ENCODE data around the gene TTC7B. TPM values are rescaled to one million over a fixed set of nuclear protein-coding genes. Genes with fewer than 3 reads are reported as not detected.
"Not testable (repeated sequence)": the region's sequence is repeated elsewhere in the genome, so short reads cannot be mapped to it uniquely, and the experiment has no call there.

Gene TTC7B
- total RNA-seq, 1 experiment from 2014 or later, result under 0.01 TPM

DNA sequence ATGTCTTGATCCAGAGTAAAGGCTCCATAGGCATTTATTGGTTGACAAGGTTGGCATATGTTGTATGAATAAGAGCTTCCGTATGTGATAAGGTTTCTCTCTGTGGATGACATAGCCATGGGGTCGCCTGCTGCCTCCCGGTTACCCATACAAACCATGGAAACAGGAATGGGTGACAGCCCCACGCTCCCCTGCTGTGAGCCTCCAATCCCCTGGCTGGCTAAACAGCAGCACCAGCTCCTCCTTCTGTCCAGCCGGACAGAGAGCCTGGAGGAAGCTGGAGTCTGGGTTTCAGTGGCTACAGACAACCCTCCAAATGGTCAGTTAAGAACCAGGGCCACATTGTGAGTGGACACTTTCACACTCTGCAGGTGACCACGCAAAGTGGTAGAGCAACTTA, 288.3 kb downstream of the TTC7B start:
- Histone ChIP-seq H3K79me2 (ENCODE audit: low read length) (no peaks in the 10 kb centered on the region), H2AFZ (ENCODE audit: low read length) (no peak overlapping the region), H3K27ac (ENCODE audit: low read length) (no peak overlapping the region), H3K9me2 (replicated peaks; ENCODE audit: insufficient read depth, low read length) (no peaks in the 10 kb centered on the region), H3K4me3 (ENCODE audit: low read length) (no peak overlapping the region), H3K9ac (ENCODE audit: low read length) (no peak overlapping the region), H3K4me2 (ENCODE audit: low read depth, low read length, poor library complexity, severe bottlenecking) (no peak overlapping the region), H4K20me1 (ENCODE audit: insufficient read depth, low read depth, low read length) (no peaks in the 10 kb centered on the region), H3K27me3 (ENCODE audit: low read length) (no peaks in the 10 kb centered on the region; the same call in 1 of the 2 replicates), H3K36me3 (ENCODE audit: insufficient read depth, low read length) (no peaks in the 10 kb centered on the region), H3K4me1 (ENCODE audit: low read length) (no peaks in the 10 kb centered on the region), H3K9me3 (ENCODE audit: low read length) (peaks cover 5% of the 10 kb centered on the region)
- no peak for DNase-seq

DNA sequence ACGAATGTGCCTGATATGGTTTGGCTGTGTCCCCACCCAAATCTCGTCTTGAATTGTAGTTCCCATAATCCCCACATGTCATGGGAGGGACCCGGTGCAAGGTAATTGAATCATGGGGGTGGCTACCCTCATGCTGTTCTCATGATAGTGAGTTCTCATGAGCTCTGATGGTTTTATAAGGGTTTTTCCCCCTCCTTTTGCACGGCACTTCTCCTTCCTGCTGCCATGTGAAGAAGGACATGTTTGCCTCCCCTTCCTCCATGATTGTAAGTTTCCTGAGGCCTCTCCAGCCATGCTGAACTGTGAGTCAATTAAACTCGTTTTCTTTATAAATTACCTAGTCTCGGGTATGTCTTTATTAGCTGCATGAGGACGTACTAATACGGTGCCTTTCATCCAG, 289.7 kb downstream of the TTC7B start:
- H3K79me2 ChIP-seq (ENCODE audit: low read length); H3K27me3 ChIP-seq (ENCODE audit: low read length); H3K4me3 ChIP-seq (ENCODE audit: low read length); H3K9me3 ChIP-seq (ENCODE audit: low read length); H3K9ac ChIP-seq (ENCODE audit: low read length); DNase-seq; H3K9me2 ChIP-seq (replicated peaks; ENCODE audit: insufficient read depth, low read length); H3K36me3 ChIP-seq (ENCODE audit: insufficient read depth, low read length); H2AFZ ChIP-seq (ENCODE audit: low read length); H3K4me1 ChIP-seq (ENCODE audit: low read length); H4K20me1 ChIP-seq (ENCODE audit: insufficient read depth, low read depth, low read length); H3K27ac ChIP-seq (ENCODE audit: low read length); H3K4me2 ChIP-seq (ENCODE audit: low read depth, low read length, poor library complexity, severe bottlenecking): not testable (repeated sequence)

DNA sequence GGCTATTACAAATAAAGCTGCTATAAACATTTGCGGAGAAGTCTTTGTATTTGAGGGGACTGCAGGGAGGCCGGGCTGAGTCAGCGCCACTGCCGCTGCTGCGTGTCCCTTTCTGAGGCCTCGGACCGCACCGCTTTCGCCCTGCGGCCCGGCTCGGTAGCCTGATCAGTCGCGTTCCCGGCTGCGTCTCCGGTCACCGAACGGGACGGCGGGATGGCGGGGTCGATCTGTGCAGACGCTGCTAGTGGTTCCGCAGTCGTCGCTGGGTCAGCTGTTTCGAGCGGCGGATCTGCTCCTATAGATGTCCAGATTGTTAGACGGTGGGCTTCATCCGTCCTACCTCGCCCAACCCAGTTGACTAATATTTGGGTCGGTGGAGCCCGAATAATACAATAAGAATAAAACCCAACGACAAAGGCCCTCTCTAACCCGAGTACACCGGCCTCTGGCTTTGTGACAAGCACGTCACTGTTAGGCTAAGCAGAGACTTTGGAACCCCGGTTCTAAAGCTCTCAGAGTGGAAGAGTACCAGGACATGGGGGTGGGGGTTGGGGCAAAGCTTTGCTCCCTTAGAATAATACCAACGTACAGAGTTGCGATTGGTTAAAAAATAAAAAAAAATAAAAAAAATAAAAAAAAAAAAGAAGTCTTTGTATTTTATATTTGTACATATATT, 290.7 kb downstream of the TTC7B start:
- H3K4me3 ChIP-seq (ENCODE audit: low read length); H3K79me2 ChIP-seq (ENCODE audit: low read length); H3K27ac ChIP-seq (ENCODE audit: low read length); H3K9me3 ChIP-seq (ENCODE audit: low read length); DNase-seq; H3K36me3 ChIP-seq (ENCODE audit: insufficient read depth, low read length); H3K9ac ChIP-seq (ENCODE audit: low read length); H3K9me2 ChIP-seq (replicated peaks; ENCODE audit: insufficient read depth, low read length); H3K4me1 ChIP-seq (ENCODE audit: low read length); H2AFZ ChIP-seq (ENCODE audit: low read length); H4K20me1 ChIP-seq (ENCODE audit: insufficient read depth, low read depth, low read length); H3K4me2 ChIP-seq (ENCODE audit: low read depth, low read length, poor library complexity, severe bottlenecking); H3K27me3 ChIP-seq (ENCODE audit: low read length): not testable (repeated sequence)

DNA sequence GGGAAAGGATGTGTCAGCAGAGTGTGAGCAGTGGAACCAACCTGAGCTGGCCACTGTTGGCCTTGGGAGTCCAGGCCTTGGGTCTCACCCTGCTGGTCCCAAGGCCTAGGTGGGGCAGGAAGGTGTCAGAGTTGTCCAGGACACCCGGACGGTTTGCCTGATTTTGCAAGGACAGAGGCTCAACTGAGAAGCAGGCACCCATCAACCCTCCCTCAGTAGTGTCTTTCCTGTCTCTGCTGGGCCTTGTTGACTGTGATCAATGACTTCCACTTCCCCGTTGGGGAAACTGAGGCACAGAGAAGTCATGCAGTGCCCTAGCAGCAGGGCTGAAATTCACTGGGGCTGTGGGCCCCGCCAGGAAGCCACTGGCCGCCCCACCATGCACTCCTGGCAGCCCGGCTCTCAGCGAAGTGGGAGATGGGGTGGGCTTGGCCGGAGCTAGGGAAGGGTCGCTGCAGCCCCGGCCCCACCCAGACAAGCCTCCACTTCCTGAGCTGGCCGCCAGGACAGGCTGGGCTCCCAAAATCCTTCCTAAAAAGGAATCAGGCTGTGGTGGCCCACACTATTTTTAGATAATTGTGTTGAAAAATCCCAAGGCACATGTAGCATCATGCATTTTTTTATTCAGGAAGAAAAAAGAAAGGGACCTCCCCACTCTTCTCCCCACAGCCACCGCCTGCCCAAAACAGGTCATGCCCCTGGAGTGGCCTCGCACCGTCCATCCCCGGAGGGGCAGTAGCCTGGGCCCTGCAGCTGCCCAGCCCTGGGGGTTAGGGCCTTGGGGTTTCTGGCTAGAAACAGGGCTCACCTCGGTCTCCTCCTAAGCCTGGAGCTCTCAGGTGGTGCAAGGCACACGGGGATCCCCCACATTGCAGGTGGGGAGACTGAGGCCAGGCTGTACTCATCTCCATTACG, 292.0 kb downstream of the TTC7B start:
- no peak overlapping the region for H3K4me3 ChIP-seq (ENCODE audit: low read length)
- no peaks in the 10 kb centered on the region for H3K79me2 ChIP-seq (ENCODE audit: low read length)
- H2AFZ ChIP-seq (ENCODE audit: low read length), result no peak overlapping the region
- no peaks in the 10 kb centered on the region; the same call in 1 of the 2 replicates for H3K27me3 ChIP-seq (ENCODE audit: low read length)
- H3K4me1 ChIP-seq (ENCODE audit: low read length), result no peaks in the 10 kb centered on the region
- no peak for DNase-seq
- H3K9me3 ChIP-seq (ENCODE audit: low read length), result peaks cover 5% of the 10 kb centered on the region
- no peaks in the 10 kb centered on the region for H3K9me2 ChIP-seq (replicated peaks; ENCODE audit: insufficient read depth, low read length)
- no peak overlapping the region for H3K9ac ChIP-seq (ENCODE audit: low read length)
- no peak overlapping the region for H3K4me2 ChIP-seq (ENCODE audit: low read depth, low read length, poor library complexity, severe bottlenecking)
- H3K27ac ChIP-seq (ENCODE audit: low read length), result no peak overlapping the region
- H4K20me1 ChIP-seq (ENCODE audit: insufficient read depth, low read depth, low read length), result no peaks in the 10 kb centered on the region
- H3K36me3 ChIP-seq (ENCODE audit: insufficient read depth, low read length), result no peaks in the 10 kb centered on the region

DNA sequence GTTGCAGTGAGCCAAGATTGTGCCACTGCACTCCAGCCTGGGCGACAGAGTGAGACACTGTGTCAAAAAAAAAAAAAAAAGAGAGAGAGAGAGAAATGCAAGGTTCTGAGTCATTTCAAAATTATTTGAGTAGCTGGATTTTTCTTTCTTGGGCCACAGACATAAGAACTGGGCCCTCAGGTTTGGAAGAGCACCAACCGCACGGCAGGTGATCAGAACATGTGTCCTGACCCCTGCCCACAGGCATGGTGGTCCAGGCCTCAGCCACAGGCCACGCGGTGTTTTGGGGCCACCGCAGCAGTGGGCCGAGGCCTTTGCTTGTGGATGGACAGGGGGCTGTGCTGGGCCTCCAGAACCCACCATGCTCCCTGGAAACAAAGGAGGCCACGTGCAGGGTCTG, 292.7 kb downstream of the TTC7B start:
- no peak overlapping the region for H3K27ac ChIP-seq (ENCODE audit: low read length)
- H3K9me3 ChIP-seq (ENCODE audit: low read length), result peaks cover 5% of the 10 kb centered on the region
- H3K9ac ChIP-seq (ENCODE audit: low read length), result no peak overlapping the region
- H3K9me2 ChIP-seq (replicated peaks; ENCODE audit: insufficient read depth, low read length), result no peaks in the 10 kb centered on the region
- H2AFZ ChIP-seq (ENCODE audit: low read length), result no peak overlapping the region
- no peaks in the 10 kb centered on the region; the same call in 1 of the 2 replicates for H3K27me3 ChIP-seq (ENCODE audit: low read length)
- no peak overlapping the region for H3K4me2 ChIP-seq (ENCODE audit: low read depth, low read length, poor library complexity, severe bottlenecking)
- no peak overlapping the region for H3K4me3 ChIP-seq (ENCODE audit: low read length)
- H3K36me3 ChIP-seq (ENCODE audit: insufficient read depth, low read length), result no peaks in the 10 kb centered on the region
- H3K79me2 ChIP-seq (ENCODE audit: low read length), result no peaks in the 10 kb centered on the region
- H4K20me1 ChIP-seq (ENCODE audit: insufficient read depth, low read depth, low read length), result no peaks in the 10 kb centered on the region
- H3K4me1 ChIP-seq (ENCODE audit: low read length), result no peaks in the 10 kb centered on the region
- DNase-seq, result no peak

DNA sequence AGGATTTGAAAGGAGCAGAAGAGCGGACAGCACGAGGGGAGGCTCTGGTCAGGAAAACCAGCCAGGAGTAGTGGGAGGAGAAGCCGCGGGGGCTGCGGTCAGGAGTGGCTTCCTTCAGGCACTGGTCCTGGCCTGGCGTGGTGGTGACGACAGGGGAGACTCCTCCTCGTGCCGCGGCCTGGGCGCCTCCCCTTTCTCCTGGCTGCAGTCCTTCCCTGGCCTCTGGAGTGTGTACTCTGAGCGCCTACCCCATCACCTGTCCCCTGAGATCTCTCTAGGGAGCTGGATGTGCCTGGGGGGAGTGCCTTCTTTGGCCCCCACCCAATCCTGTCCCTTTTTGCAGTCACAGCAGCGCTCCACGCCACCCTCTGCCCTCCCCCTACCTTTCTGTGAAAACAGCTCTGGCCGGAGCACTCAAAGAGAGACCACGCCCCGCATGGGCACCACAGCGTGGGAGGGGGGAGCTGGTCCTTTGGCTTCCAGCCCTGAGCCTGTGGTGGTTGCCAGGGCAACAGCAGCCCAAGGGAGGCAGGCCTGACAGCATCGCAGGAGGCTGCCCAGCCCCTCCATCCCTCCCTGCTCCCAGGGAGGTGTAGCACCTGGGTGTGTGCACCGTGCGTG, 293.5 kb downstream of the TTC7B start:
- H3K9me3 ChIP-seq (ENCODE audit: low read length), result peaks cover 5% of the 10 kb centered on the region
- H3K27me3 ChIP-seq (ENCODE audit: low read length), result no peaks in the 10 kb centered on the region; the same call in 1 of the 2 replicates

DNA sequence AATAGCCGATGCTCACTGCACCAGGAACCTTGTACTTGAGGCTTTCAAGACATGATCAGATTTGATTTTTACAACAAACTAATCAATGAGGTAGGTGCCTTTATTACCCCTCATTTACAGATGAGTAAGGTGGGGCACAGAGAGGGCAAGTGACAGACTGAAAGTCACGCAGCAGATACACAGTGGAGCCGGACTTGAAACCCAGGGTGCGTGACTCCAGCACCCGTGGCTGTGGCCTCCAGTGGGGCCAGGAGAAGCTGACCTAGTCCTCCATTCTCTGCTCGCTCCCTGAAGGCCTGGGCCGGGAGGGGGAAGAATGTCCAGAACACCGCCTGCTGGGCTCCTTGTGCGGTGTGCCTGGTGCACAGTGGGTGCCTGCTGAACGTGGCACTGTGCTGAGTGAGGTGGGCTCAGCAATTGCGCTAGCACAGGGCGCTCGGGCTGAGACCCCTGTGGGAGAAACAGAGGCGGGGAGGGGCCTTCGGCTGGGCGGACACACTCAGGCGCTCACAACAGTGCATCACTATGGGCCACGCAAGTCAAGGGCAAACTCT, 294.2 kb downstream of the TTC7B start:
- DNase-seq, result no peak
- Histone ChIP-seq H3K79me2 (ENCODE audit: low read length) (no peaks in the 10 kb centered on the region), H3K36me3 (ENCODE audit: insufficient read depth, low read length) (no peaks in the 10 kb centered on the region), H3K9me2 (replicated peaks; ENCODE audit: insufficient read depth, low read length) (no peaks in the 10 kb centered on the region), H3K4me3 (ENCODE audit: low read length) (no peak overlapping the region), H3K9me3 (ENCODE audit: low read length) (peaks cover 5% of the 10 kb centered on the region), H3K4me2 (ENCODE audit: low read depth, low read length, poor library complexity, severe bottlenecking) (no peak overlapping the region), H3K27ac (ENCODE audit: low read length) (no peak overlapping the region), H3K4me1 (ENCODE audit: low read length) (no peaks in the 10 kb centered on the region), H3K9ac (ENCODE audit: low read length) (no peak overlapping the region), H3K27me3 (ENCODE audit: low read length) (no peaks in the 10 kb centered on the region; the same call in 1 of the 2 replicates), H4K20me1 (ENCODE audit: insufficient read depth, low read depth, low read length) (no peaks in the 10 kb centered on the region), H2AFZ (ENCODE audit: low read length) (no peak overlapping the region)

More for the DNA sequence above, 293.5 kb downstream of the TTC7B start:
- no peaks in the 10 kb centered on the region for H3K4me1 ChIP-seq (ENCODE audit: low read length)
- H3K9ac ChIP-seq (ENCODE audit: low read length), result no peak overlapping the region
- H3K4me2 ChIP-seq (ENCODE audit: low read depth, low read length, poor library complexity, severe bottlenecking), result no peak overlapping the region
- no peaks in the 10 kb centered on the region for H3K79me2 ChIP-seq (ENCODE audit: low read length)
- no peak overlapping the region for H3K27ac ChIP-seq (ENCODE audit: low read length)
- H4K20me1 ChIP-seq (ENCODE audit: insufficient read depth, low read depth, low read length), result no peaks in the 10 kb centered on the region
- no peaks in the 10 kb centered on the region for H3K36me3 ChIP-seq (ENCODE audit: insufficient read depth, low read length)
- no peaks in the 10 kb centered on the region for H3K9me2 ChIP-seq (replicated peaks; ENCODE audit: insufficient read depth, low read length)
- H2AFZ ChIP-seq (ENCODE audit: low read length), result no peak overlapping the region
- DNase-seq, result no peak
- H3K4me3 ChIP-seq (ENCODE audit: low read length), result no peak overlapping the region
